HG03439 (cell line): ENCODE data around the gene NUP62.
"Not testable (repeated sequence)": the region's sequence is repeated elsewhere in the genome, so short reads cannot be mapped to it uniquely, and the experiment has no call there.

Experiments
- ATAC-seq: cut with Tn5 transposase; IDR thresholded peaks from one replicate; pipeline ENCODE4 v1.9.1; 2021; ENCODE audit warnings: mild to moderate bottlenecking, moderate library complexity; ENCODE audit not compliant: unreplicated experiment

Gene NUP62

GRCh38 chr19:49926515-49926914 lies 2.8 kb downstream of the NUP62 start:
- no peak for ATAC-seq

DNA sequence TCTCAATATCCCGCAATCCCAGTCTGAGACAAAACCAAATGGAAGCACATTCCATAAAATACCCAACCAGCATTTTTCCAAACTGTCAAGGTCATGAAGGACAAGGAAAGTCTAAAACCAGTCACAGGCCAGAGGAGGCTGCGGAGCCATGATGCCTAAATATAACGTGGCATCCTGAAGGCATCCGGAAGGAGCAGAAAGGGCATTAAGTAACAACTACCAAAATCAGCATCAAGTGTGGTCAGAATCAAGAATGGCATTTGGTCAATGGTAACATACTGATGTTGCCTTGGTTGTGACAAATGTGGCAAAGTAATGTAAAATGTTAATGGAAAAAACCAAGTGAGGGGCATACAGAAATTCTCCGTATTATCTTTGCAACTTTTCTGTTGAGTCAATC lies 3.8 kb downstream of the NUP62 start:
- no peak for ATAC-seq

GRCh38 chr19:49924881-49925210 lies 4.5 kb downstream of the NUP62 start:
- not testable (repeated sequence) for ATAC-seq

DNA sequence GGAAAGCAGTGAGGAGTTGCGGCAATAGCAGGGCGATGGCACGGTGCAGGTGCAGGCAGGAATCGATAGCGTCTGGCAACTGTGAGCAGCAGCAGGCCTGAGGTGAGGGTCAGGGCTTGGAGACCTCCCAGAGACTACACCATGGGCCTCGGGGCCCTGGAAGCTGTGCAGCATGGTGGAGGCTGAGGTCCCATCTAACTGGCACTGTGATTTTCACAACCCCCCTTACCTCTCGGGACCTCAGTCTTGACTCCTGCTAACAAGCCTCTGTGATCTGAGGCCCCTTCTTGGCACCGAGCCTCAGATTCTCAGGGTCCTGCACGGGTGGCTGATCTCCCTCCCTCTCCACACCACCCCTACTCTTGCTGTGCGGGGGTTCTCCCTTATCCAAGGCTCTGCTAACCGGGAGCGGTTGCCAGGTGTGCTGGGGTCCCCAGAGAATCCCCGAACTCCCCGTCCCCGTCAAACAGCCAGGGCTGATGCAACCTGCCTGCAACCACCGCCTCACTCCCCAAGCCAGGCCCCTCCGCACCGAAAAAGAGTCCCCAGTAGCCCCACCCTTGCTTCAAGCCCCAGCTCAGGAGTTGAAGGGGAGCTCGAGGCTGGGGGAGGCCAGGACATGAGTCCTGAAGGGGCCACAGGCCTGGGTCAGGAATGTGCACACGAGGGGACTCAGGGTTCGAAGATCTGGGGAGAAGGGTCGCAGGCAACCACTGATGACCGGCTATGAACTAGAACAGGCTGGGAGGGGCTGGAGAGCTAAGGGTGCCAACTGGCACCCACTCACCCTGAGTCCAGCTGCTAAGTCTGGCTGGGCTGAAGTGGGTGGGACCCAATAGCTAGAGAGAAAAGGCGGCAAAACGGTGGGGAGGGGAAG lies 5.1 kb downstream of the NUP62 start:
- no peak for ATAC-seq

GRCh38 chr19:49923055-49924003 lies 6.0 kb downstream of the NUP62 start:
- ATAC-seq, result no peak

DNA sequence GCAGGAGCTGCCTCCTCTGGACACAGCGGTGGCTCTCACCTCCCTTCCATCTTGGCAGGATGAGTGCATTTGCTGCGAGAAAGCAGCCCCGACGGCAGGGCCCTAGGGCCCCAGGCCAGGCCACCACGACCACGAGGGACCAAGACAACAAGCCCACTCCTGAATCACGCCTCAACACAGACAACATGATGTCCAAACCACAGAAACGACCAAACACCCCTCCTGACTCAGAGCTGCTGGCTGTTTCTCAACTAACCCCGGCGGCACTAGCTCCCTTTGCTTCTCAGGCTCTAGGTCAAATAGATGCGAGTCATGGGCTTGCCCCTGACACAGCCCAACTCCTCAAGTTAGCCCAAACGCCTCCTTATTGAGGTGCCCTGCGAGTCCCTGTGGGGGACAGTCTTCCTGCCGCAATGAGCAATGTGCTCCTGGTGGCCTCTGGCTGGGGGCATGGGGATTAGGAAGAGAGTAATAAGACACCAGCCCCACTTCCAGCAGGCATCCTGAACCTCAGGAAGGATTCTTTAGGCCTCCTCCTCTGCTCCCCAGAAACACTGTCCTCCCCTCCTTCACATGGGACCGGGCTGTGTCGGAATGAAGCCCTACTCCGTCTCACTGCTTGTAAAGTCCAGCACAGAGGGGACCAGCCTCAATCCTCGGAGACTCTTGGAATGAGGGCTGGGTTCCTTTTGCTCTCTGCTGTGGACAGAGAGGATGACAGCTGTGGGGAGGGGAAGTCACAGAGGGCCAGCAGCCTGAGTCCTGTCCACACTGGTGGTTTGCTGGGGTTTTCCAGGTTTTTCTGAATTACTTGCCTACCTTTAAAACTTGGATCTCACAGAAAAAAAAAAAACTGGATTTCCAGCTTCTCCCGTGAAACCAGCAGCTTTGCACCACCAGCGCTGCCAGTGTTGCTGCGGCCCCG lies 7.2 kb downstream of the NUP62 start:
- ATAC-seq, result no peak

- ATAC-seq, result no peak
These were observed 8.5 kb downstream of the NUP62 start for GRCh38 chr19:49920624-49921363.

DNA sequence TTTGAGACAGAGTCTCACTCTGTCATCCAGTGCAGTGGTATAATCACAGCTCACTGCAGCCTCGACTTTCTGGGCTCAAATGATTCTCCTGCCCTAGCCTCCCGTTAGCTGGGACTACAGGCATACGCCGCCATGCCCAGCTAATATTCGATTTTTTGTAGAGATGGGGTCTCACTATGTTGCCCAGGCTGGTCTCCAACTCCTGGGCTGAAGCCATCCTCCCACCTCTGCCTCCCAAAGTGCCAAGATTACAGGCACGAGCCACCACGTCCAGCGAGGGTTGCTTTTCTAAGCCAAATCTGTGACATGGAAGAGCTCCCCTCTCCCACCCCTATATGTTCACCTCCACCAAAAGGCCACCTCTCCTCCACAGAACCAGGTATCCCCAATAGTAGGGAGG lies 11.2 kb downstream of the NUP62 start:
- ATAC-seq, result no peak

DNA sequence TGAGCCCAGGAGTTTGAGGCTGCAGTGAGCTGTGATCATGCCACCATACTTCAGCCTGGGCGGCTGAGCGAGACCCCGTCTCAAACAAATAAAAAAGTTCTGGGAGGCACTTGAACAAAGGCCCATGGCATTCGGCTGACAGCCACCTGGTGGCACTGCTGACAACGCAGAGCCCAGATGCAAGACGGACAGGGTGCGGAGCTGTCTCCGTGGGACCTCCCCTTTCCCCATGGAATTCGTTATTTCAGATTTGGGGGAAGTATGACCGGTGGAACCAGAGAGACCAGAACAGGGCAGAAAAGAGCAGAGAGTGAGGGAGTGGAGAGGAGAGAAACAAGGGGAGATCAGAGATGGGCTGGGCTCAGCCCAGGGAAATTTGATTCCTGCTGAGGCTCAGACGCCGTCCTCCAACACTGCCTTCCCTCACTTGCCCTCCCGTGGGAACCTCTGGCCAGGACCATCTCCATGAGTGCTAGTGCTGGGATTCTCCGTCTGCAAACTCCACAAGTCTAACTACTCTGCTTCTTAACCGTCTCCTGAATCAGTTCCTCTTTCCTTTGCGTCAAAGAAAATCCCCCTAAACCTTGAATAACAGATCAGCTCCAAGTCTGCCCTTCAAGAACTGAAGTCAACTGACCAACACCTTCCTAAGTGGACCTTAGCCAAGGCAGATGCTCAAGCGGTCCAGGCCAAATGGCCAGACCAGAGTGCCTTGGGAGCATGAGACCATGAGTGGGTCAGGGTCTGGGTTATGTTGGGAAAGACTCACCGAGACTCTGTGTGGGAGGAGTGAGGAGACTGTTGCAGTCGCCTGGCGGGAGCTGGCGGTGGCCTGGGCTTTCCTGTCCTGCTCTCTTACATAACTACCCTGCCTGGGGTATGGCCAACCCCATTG lies 12.2 kb downstream of the NUP62 start:
- no peak for ATAC-seq

DNA sequence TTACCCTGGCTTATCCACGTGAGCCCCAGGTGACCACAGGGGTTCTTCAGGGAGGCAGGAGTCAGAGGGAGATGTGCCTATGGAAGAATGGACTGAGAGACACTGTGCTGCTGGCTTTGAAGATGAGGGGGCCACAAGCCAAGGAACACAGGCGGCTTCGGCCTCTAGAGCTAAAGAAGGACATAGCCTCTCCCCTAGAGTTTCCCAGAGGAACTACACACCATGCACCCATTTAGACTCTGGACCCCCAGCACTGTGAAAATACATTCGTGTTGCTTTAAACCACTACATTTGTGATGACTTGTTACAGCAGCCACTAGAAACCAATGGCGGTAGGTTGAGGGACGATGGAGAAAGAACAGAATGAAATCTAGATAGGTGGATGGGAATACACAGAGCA lies 14.0 kb downstream of the NUP62 start:
- no peak for ATAC-seq

- no peak for ATAC-seq
These were observed 15.6 kb downstream of the NUP62 start for GRCh38 chr19:49913720-49914119.

DNA sequence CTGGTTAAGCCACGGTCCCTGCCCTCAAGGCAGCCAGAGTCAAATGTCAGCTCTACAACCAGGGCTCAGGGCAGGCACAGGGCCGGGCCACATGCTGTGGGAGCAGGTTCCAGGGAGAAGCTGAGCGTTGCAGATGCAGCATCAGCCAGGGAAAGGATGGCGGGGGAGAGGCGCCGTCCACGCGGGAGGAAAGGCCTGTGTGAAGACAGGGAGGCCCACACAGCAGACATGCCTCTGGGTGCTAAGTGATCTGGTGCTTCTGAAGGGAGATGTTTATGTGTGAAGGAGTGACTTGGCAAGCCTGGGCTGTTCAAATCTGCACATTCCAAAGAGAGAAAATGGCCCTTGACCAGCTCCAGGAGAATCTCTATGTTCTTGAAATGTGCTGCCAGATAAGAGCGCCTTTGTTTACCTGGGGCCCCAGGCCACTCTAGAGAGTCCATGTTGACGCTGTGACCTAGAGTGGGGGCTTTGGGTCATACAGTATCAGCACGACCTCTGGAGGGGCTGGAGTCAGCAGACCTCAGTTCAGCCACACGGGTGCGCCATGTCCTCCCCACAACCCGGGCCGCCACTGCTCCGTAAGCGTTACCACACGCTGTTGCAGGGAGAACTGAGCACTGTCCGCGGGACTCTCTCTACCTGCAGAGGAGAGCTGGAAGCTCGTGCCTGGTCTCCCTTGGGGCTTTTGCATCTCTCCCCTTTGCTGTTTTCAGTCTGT lies 16.2 kb downstream of the NUP62 start:
- no peak for ATAC-seq

GRCh38 chr19:49911381-49912145 lies 17.7 kb downstream of the NUP62 start:
- ATAC-seq, result no peak

- no peak for ATAC-seq
These were observed 19.1 kb downstream of the NUP62 start for GRCh38 chr19:49910179-49910578.

- no peak for ATAC-seq
These were observed 20.6 kb downstream of the NUP62 start for GRCh38 chr19:49908480-49909420.

- no peak for ATAC-seq
These were observed 21.4 kb downstream of the NUP62 start for GRCh38 chr19:49907745-49908446.
